ENCODE results near the gene GPR155.

GPR155 gene

DNA sequence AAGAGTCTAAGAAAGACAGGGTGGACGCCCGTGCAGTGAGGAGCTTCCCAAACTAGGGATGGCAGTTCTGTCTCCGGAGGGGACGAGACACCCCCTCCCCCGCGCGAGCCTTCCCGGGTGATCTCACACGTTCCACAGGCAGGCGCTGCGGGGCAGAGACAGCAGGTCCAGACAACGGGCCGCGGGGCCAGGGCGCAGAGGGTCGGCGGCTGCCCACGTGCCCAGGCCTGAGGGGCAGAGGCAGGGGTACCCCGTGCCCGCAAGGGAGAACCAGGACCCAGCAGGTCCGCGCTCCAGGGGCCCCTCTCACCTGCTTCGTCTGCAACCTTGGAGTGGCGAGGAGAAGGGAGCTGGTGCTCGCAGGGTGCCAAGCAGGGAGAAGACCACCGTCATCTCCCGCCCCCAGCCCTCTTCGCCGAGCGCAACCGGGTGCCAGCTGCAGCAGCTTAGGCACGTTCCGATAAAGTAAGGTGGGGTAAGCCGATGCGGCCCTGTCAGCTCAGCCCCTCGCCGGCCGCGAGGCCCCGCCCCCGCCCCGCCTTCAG, at the start of gene GPR155:
Gene GPR155 (minus strand): TSS at position 467 of the 545 bp plus-strand sequence. CDS start 5,073 bp downstream, outside the sequence.
- peak; percentile 9 for DNase-seq

GRCh38 chr2:174535757-174536703, 49.2 kb upstream of the GPR155 start:
- DNase-seq, result no peak

- no peak for DNase-seq
These were observed 48.3 kb upstream of the GPR155 start for GRCh38 chr2:174535083-174535482.

DNA sequence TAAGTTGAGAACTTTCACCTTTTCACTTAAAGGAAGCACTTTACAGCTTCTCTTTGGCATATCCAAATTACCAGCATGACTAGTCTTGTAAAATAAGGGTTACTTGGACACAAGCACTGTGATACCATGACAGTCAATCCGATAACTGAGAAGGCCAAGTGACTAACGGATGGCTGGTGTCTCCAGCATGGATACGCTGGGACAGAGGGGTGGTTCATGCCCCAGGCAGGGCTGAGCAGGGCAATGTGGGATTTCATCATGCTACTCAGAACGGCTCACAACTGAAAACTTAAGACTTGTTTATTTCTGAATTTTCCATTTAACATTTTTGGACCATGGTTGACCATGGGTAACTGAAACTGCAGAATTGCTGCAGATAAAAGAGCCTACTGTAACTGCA, 43.1 kb upstream of the GPR155 start:
- no peak for DNase-seq

DNA sequence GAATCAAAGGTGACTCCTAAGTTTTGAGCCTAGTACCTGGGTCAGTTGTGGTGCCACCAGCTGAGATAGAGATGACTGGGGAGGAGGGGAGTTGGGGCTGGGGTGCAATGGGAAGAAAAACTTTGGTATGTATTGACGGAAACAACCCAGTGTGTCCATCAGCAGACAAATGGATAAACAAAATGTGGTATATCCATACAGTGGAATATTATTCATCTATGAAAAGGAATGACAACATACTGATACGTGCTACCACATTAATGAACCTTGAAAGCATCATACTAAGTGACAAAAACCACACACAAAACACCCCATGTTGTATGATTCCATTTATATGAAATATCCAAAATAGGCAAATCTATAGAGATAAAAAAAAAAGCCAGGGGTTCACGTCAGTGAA, 41.1 kb upstream of the GPR155 start:
- no peak for DNase-seq

GRCh38 chr2:174527101-174527721, 40.4 kb upstream of the GPR155 start:
- DNase-seq, result no peak

DNA sequence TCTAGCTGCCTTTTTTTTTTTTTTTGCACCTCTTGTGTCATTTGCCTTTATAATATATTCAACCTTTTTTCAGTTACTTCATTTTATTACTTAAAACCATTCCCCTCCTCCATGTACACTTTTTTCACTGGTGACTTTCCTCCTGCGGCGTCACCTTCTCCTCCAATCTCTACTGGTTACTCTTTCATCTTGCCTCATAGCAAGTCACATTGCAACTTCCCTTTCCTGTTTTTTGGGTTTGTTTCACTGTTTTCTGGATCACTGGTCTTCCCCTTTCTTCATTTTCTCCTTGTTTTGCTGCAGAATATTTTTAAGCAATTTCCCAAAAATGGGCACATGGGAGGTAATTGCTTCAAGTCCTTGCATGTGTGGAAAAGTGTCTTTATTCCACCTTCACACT, 37.7 kb upstream of the GPR155 start:
- peak; percentile 89 for DNase-seq

DNA sequence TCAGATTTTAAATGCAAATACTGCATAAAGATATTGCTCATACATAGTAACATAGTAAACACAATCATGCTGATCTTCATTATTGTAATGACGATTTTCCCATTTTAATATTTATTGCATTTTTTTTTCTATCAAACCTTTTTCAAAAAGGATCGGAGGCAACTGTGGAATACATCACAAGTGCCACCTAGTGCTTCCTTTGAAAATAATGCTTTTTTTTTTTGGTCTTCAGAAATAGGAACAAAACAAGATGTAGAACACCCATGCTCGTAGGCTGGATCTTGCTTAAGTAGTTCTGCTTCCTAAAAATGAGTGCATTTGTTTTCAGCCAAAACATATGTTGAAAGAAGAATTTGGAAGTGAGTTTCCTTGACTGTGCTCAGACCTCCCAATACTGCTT, 35.7 kb upstream of the GPR155 start:
- DNase-seq, result peak; percentile 89

DNA sequence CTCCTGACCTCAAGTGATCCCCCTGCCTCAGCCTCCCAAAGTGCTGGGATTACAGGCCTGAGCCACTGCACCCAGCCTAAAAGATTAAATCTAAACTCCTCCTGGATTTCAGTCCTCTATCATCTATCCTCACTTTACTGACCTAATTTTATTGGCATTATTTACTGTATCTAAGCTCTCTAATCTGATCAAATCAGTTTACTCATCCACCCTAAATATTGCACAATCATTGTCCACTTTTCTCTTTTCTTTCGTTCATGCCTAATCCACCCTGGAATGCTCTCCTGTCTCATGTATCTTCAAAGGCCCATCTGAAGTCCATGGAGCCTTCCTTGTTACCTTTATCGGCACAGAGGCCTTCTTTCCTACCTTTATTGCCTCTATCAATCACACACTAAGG, 31.6 kb upstream of the GPR155 start:
- DNase-seq, result no peak

GRCh38 chr2:174516501-174517378, 29.9 kb upstream of the GPR155 start:
- peak; percentile 74 for DNase-seq

GRCh38 chr2:174512345-174512744, 25.5 kb upstream of the GPR155 start:
- no peak for DNase-seq

DNA sequence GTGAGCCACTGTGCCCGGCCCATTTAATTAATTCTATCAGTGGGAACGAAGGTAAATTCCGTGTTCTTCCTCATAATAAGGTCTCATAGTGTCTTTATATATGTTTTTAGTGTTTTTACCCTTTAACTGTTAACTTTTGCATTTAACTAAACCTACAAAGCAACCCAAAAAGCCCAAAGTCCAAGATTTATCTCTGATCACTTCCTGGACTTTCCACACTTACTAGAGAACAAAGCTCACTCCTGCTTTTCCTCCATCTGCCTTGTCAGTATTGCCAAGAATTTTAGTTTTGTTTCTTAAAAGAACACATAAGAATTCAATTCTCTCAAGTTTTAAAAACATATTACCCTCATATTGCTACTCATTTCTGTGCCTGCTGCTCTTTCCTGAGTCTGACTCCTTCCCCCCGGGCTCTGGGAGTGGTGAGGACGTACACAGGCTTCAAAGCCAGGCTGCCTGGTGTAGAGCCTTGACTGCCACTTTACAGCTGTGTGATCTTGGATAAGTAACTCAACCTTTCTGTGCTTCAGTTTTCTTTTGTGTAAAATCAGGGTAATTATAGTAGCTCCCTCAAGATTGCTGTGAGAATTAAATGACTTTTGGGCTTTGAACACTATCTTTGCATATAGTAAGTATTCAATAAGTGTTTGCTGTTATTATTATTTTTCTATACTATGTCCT, 24.9 kb upstream of the GPR155 start:
- no peak for DNase-seq

- no peak for DNase-seq
These were observed 23.9 kb upstream of the GPR155 start for GRCh38 chr2:174510583-174511189.

DNA sequence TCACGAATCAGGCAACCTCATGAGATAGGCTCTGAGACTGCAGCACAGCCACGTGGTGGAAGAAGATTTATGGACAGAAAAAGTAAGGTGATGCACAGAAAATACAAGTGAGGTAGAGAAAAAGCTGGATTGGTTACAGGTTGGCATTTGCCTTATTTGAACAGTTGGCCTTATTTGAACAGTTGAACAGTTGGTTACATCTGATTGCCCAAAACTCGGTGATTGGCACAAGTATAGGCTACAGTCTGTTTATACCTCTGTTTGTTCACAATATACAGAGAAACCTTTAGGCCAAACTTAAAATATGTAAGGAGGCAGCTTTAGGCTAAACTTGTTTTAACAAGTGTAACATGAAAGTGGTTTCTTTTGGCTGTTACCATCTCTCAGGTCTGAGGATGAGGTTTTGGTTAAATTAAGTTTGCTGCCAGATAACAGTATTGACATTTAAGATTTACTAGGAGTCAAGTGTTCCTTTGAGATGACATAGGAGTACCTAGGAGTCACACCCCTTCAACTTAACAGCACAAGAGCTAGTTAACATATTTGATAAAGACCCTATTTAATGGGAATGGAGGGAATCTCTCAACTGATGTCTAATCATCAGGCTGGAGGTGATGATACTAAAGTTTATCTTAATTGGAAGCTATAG, 16.5 kb upstream of the GPR155 start:
- no peak for DNase-seq

DNA sequence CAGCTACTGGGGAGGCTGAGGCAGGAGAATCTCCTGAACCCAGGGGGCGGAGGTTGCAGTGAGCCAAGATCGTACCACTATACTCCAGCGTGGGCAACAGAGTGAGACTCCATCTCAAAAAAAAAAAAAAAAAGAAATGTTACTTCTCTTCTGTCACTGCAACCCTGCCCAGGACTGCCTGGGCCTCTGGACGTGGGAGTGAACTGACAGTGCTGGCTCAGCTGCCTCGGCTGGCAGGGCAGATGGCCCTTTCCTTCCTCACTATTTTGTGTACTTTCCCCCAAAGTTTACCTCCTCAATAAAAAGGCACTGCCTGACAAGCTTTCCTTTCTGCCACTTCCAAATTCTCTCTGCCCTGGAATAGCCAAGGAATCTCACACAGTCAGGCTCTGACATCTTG, 12.5 kb upstream of the GPR155 start:
- DNase-seq, result peak; percentile 48

GRCh38 chr2:174495365-174496012, 8.7 kb upstream of the GPR155 start:
- DNase-seq, result no peak

DNA sequence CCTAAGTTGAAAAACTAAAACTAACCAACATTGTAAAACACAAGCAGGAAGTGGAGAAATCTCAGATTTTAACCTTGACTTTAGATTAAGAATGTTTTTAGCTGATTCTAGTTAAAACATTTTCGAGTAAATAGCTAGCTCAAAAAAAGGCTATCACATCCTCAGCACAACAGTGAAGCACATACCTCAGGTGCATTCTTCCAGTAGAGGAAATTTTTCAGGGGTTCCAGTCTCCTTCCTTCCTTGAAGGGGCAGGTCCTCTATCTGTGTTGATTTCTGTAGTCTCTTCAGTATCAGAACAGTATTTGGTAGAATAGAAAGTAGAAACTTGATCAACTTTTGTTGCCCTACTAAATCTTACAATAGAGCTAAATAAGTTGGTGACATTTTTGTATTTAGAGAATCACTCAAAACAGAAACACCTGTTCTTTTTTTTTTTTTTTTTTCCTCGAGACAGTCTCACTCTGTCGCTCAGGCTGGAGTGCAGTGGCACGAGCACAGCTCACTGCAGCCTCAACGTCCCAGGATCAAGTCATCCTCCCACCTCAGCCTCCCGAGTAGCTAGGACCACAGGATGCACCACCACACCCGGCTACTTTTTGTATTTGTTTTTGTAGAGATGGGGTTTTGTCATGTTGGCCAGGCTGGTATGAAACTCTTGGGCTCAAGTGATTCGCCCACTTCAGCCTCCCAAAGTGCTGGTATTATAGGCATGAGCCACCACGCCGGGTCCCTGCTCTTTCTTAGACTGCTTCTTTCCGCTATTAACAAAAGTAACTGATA, 6.9 kb upstream of the GPR155 start:
- DNase-seq, result no peak

DNA sequence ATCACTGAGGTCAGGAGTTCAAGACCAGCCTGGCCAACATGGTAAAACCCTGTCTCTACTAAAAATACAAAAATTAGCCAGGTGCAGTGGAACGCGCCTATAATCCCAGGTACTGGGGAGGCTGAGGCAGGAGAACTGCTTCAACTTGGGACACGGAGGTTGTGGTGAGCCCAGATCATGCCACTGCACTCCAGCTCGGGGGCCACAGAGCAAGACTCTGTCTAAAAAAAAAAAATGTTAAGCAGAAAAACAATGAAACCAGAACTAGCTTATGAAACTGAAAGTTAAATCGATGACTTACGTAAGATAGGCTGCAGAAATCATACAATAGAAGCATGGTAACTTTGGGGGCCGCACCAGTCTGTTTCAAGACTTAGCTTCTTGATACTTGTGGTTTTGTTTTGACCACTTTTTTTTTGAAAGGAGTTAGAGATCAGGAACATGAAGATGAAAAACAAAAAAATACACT, 6.2 kb upstream of the GPR155 start:
- DNase-seq, result peak; percentile 89

GRCh38 chr2:174491947-174492346, 5.1 kb upstream of the GPR155 start:
- no peak for DNase-seq

DNA sequence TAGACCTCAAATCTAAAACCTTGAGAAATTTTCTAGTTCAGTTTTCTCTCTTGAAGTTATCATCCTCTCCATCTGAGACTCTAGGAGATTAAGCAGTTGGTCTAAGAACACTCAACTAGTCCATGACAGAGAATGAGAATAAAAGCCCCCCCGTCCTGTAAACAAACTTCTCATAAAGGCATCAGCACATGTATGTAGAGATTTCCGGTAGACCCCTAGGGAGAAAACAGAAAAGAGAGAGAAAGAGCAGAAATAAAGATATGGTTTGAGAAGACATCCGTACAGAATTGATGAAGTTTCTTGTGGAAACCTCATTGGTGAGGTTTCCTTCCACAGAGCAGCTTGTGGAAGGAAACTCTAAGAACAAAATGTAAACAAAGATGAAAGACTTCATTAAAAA, 3.2 kb upstream of the GPR155 start:
- DNase-seq, result no peak

Measured in inflammatory macrophage treated with lipopolysaccharide for 4 hours (primary cell).